ENCODE results near the gene GDPD4.

Gene GDPD4

GRCh38 chr11:77236901-77237300 lies 64.6 kb downstream of the GDPD4 start:
- DNase-seq: no peak

GRCh38 chr11:77233011-77233410 lies 68.5 kb downstream of the GDPD4 start:
- DNase-seq: no peak

- DNase-seq: no peak
These were observed 69.2 kb downstream of the GDPD4 start for GRCh38 chr11:77232242-77232641.

- no peak for DNase-seq
These were observed 69.7 kb downstream of the GDPD4 start for GRCh38 chr11:77231800-77232199.

GRCh38 chr11:77230878-77231605 lies 70.4 kb downstream of the GDPD4 start:
- no peak for DNase-seq

- no peak for DNase-seq
These were observed 77.7 kb downstream of the GDPD4 start for GRCh38 chr11:77223797-77224196.

- DNase-seq: no peak
These were observed 84.3 kb downstream of the GDPD4 start for GRCh38 chr11:77217156-77217555.

- no peak for DNase-seq
These were observed 86.4 kb downstream of the GDPD4 start for GRCh38 chr11:77215106-77215505.

- DNase-seq: no peak
These were observed 86.9 kb downstream of the GDPD4 start for GRCh38 chr11:77214557-77214956.

- DNase-seq: no peak
These were observed 87.7 kb downstream of the GDPD4 start for GRCh38 chr11:77213589-77214428.

GRCh38 chr11:77213029-77213579 lies 88.4 kb downstream of the GDPD4 start:
- DNase-seq: no peak

- DNase-seq: no peak
These were observed 89.0 kb downstream of the GDPD4 start for GRCh38 chr11:77212314-77213007.

GRCh38 chr11:77211594-77212251 lies 89.8 kb downstream of the GDPD4 start:
- no peak for DNase-seq

GRCh38 chr11:77211040-77211451 lies 90.4 kb downstream of the GDPD4 start:
- no peak for DNase-seq

GRCh38 chr11:77209663-77210062 lies 91.8 kb downstream of the GDPD4 start:
- no peak for DNase-seq

GRCh38 chr11:77208535-77208934 lies 93.0 kb downstream of the GDPD4 start:
- no peak for DNase-seq

GRCh38 chr11:77207618-77208313 lies 93.7 kb downstream of the GDPD4 start:
- no peak for DNase-seq

- no peak for DNase-seq
These were observed 94.4 kb downstream of the GDPD4 start for GRCh38 chr11:77207019-77207485.

- no peak for DNase-seq
These were observed 95.0 kb downstream of the GDPD4 start for GRCh38 chr11:77206264-77207018.

GRCh38 chr11:77205467-77206263 lies 95.8 kb downstream of the GDPD4 start:
- no peak for DNase-seq

All from left hindlimb (tissue), 1 donor.